ENCODE results near the gene ERMARD. TPM values are rescaled to one million over a fixed set of nuclear protein-coding genes. Genes with fewer than 3 reads are reported as not detected.

Gene ERMARD
- total RNA-seq, result 16.7 and 20.1 TPM in 2 replicates

DNA sequence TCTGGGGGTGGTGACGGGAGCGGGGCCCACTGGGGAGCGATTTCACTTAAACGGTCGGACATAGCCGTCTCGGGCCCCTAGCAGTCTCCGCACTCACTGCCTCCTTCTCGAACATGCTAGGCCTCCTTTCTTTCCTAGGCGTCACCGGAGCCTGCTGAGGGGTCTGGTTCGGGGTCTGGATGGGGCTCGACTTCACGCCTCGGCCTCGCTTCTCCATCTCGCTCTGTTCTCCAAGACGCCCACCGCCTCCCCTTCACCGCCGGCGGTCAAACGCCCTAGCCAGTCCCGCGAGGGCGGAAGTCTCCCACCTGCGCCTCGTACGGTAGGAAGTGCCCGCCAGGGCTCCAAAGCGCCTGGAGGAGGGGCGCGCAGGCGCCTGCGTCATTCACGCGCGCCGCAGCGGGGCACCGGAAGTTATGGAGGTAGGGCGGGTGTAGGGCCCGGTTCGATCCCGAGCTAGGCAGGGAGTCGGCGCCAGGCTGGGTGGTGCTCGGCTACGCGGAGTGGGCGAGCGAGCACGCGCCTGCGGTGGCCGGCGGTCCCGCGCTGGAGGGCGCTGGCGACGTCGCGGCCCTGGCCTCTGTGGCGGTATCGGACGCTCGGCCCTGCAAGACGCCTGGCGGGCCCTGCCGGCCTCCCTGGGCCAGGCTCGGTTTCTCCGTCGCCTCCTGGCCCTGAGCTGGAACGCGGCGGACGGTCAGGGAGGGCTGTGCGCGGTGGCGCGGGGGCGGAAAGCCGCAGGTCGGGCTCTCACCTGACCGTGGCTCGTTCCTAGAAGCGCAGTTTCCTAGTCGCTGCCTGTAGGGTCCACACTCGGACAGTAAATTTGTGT is at the start of gene ERMARD, which contains the start of gene DYNLT2:
TSS of gene ERMARD (plus strand) at position 381 of the 832 bp plus-strand sequence. CDS start at position 417, 36 bp downstream.
TSS of gene DYNLT2 (minus strand) at position 331 of the 832 bp plus-strand sequence. CDS start at position 217, 114 bp downstream.
- DNase-seq (ENCODE audit: low read depth), result peak; percentile 81

GRCh38 chr6:169701954-169702839 is 49.2 kb upstream of the ERMARD start, which contains the start of the genes C6orf120 and WDR27:
TSS of gene C6orf120 (plus strand) at chr6:169702126. CDS start at chr6:169702460, 334 bp downstream.
TSS of gene WDR27 (minus strand) at chr6:169702029. CDS start at chr6:169689005, 13,024 bp downstream.
- DNase-seq (ENCODE audit: low read depth), result peak; percentile 88

DNA sequence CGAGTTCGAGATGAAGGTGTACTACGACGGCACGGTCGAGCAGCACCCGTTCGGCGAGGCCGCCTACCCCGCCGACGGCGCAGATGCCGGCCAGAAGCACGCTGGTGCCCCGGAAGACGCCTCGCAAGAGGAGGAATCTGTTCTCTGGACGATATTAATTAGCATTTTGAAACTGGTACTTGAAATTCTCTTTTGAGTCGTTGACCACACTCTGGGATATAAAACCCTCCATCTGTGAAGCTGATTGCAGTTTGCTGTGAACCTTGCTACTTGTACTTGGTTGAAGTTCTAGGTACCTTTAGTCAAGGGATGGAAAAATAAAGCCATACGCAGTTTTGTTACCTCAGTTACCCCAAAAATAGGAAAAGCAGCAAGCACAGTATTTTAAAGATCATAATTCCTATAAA is 48.6 kb upstream of the ERMARD start:
- DNase-seq (ENCODE audit: low read depth), result no peak

- DNase-seq (ENCODE audit: low read depth), result no peak
These were observed 43.6 kb upstream of the ERMARD start for GRCh38 chr6:169707772-169708171.

DNA sequence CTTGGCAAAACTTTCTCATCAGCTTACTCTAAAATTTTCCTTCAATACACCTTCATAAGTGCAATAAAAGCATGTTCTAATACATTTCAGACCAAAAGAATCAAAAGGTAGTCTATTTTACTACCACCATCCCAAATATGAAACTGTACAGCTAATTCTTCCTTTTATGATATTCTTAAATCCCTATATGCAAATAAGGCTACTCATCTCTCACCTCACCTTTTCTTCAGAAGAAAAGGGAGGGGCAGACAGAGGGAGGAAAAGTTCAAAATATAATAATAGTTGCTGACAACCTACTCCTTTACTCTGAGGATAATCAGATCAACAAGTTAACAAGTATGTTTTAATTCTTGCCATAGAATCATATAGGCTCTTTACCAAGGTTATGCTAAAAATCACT is 42.1 kb upstream of the ERMARD start:
- no peak for DNase-seq (ENCODE audit: low read depth)

- DNase-seq (ENCODE audit: low read depth), result no peak
These were observed 41.4 kb upstream of the ERMARD start for GRCh38 chr6:169710009-169710408.

DNA sequence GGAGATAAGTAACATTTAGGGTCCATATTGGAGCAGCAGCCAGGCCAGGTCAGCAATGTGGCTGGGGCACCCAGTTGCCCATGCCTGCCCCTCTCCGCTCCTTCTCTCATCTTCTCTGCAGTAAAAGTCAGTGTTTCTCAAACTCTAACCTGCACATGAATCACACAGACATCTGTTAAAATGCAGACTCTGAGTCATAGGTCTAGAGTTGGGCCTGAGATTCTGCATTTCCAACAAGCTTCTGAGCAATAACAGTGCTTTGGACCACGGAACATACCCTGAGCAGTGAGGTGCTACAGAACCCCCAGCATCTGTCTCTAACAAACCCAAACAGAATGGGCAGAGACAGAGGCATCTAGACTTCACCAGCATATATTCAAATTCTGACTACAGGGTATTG is 37.2 kb upstream of the ERMARD start:
- no peak for DNase-seq (ENCODE audit: low read depth)

DNA sequence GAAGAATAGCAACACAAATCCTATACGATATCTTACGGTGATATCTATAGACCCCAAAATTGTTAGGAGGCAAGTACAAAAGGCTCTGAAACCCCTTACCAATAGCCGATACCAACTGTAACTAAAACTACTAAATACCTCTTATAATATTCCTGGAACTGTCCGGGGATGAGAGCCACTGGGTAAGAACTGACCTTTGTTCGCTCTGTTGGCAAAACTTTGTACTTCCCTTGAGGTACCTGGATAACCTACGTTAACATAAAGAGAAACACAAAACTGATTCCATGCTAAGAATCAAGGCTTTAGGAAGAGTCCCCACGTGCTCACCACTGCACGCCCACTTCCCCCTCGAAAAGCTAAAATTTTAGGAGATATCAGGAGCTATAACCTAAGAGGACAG is 36.8 kb upstream of the ERMARD start:
- no peak for DNase-seq (ENCODE audit: low read depth)

DNA sequence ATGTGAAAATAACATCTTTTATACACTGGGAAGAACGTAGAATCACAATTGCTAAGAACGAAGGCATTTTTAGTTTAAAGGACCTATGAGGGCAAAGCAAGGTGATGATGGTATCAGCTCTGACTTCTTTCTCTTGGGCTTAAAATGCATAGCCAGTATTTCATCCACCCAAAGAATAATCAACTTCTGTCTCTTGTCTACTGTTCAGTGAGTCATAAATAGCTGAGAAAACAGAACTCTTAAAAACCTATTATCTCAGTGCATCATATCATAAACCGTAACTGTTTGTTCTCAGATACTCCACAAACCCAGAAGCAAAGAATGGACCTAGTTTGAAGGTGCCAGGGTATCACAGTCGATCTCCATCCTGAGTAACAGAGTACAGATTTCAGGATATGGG is 32.3 kb upstream of the ERMARD start:
- no peak for DNase-seq (ENCODE audit: low read depth)

GRCh38 chr6:169720207-169720855 is 31.1 kb upstream of the ERMARD start:
- no peak for DNase-seq (ENCODE audit: low read depth)

DNA sequence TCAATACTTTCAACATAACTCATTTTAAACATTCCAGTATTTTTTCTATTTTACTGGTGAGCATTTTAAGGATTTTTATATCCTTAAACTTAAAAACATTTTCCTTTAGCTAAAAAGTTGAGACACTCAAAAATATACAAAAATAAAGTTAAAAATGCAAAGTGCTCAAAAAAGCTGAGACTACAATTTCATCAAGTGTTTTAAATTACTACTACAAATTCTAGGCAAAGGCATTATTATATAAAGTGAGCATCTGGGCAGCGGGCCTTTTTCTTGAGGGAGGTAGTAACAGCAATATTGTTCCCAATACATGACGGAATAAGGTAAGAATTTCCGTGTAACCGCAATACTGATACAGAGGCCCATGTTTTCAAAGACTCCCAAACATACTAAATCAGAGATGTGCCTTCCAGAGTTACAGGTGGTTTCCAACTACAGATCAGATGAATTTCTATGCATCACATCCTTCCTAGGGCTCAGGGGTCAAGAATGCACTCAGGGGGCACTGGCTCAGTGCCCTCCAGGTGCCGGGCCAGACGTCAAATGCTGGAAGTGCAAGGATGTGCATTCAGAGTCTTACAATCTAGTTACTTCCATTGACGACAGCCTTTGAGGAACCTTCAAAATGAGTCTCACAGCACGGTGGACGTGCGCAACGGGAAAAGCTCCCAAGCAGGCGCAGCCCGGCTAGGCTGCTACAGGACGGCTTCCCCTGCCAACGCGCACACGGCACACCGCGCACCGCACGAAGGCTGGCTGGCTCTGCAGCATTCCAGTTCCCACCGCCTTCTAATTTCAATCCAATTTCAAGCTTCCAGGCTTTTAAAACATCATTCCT is 28.8 kb upstream of the ERMARD start:
- DNase-seq (ENCODE audit: low read depth), result peak; percentile 77

DNA sequence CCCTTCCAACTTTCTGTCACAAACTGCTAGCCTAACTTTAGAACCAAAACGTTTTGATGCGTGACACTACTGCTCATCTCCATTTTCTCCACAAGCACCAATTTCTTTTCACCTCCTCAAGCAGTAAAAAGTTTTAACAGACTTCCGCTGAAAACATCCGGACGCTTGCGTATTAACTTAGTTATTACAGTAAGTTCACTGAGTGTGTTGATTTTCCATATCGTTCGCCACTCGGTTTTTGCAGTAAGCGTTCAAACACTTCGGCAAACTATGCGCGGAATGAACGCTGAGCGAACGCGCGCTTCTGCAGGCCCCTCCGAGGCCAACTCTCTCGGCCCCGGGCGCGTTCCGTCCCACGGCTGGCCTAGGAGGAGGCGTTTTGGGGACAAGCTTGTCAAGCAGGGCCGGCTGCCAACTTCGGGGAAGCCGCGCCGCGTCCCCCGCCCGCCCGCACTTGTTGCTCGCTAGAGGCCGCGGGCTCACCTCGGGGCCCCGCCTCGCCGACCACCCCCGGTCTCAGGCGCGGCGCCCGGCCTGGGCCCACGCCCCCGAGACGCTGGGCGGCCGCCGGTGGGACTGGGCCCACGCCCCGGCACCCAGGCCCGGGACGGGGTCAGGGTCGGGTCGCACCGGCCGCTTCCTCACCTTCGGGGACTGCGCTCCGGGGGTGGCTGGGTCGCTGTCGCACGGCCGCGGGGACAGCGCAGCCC is 28.1 kb upstream of the ERMARD start:
- DNase-seq (ENCODE audit: low read depth), result peak; percentile 26

DNA sequence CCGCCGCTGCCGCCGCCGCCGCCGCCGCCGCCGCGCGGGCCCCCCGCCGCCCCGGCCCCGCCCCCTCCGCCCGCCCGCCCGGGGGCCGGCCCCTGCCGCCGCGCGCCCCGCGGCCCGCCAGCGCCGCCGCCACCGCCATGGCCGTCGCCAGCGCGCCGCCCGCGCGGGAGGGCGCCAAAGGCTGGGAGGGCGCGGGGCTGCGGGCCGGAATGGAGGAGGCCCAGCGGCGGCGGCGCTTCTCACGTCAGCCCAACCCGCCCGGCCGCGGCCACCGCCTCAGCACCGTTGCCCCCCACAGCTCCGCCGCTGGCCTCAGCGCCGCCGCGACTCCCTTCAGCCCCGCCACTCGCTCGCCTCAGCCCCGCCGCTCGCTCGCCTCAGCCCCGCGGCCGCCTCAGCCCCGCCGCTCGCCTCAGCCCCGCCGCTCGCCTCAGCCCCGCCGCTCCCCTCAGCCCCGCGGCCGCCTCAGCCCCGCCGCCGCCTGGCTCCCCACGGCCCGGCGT is 27.4 kb upstream of the ERMARD start:
- no peak for DNase-seq (ENCODE audit: low read depth)

DNA sequence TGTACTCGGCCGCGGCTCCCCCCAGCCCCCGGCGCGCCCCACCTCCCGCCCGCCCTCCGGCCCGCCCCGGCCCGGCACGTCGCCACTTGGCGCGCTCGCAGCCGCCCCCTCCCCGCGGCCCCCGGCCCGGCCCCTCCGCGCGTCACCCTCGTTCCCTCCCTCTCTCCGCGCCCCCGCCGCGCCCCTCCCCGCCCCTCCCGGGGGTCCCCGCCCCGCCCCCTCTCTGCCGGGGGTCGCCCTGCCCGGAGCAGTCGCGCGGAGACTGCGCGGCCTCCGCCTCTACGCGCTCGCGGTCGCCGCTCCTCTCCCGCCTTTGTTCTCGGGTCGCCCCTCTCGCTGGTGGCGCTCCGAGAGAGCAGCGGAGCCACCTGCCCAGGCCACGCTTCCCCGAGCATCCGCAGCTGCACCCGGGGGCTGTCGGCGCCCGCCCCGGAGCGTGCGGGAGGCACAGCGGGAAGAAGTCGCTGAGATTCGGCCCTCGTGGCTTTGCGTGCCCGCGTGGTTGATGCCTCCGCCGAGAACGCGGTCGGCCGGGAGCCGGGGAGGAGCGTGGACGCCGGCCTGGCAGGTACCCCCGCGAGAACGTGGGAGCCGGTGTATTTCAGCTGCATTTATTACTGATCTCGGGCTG is 26.8 kb upstream of the ERMARD start, which contains the start of gene PHF10:
TSS of gene PHF10 (minus strand) at position 7 of the 631 bp plus-strand sequence. CDS start 569 bp downstream, outside the sequence.
- DNase-seq (ENCODE audit: low read depth), result no peak

DNA sequence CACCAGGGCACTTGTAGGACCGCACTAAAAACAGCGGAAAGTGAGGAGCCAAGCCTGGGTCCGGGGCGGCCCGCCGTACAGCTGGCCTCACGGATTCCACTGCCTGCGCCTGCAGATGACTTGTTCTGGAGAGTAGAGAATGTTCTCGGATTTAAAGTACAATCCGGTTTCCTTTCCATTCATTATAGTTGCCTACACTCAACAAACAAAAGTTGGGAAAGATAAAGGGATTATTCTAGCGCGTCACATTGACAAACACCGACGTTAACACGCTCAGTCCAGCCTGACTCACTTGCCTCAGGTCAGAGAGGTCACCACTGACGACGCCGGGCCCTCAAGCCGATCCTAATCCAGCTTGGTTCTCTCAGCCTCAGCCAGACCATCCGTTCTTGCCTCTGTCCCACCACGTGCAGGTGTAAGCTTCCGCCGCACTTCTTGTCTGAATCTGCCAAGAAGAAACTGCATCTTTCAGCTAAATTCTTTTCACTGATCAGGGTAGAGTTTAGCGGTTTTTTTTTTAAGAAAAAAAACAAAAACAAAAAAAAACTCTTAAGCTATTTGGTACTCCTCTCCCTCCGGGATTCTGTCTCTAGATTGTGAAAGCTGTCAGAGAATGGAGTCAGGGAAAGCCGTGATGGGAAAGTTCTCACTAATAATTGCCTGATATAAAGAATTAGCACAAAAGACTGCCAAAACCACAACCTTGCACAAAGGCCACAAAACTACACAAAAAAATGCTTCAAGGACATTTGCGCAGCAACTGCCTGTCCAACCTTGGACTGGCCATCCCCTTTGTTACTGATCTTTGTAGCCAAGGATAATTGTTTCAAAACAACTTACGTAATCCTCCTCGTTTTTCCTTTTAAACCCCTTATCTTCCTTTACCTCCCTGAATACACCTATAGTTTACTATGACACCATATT is 26.0 kb upstream of the ERMARD start:
- peak; percentile 75 for DNase-seq (ENCODE audit: low read depth)

- DNase-seq (ENCODE audit: low read depth), result no peak
These were observed 25.4 kb upstream of the ERMARD start for GRCh38 chr6:169726049-169726400.

DNA sequence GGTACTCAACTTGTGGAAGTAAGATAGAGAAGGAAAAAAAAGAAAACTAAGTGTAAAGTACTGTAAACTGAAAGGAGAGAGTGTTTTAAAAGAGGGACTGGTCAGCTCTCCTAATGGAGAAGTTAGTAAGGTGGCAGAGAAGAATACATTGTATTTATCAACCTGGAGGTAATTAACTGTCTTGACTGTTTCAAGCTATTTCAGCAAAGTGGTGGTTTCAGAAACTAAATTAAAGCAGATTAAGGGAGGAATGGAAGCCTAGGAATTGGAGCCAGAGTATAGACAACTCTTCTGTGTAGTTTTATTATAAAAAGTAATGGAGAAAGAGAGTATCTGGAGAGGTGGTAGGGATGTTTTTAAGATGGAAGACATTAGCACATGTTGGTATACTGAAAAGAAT is 24.5 kb upstream of the ERMARD start:
- DNase-seq (ENCODE audit: low read depth), result no peak

DNA sequence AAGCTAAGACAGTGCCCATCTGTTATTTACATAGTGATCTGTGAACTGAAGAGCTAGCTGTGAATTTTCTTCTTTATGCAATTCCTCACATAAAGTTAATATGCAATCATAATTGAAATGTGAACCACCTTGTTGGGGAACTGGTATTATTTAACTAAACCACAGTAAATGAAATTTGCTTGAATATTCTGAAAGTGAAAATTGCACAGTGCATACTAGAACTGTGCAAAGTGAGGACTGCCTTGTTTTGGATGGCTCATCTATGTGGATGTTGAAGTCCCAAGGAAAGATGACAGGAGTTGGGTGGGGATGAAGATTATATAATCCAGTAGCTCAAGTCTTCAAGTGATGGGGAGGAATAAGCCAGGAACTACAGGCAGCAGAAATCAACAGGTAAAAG is 21.5 kb upstream of the ERMARD start:
- DNase-seq (ENCODE audit: low read depth), result no peak

All from renal cortical epithelial cell (primary cell).